LNCAP (cell line): ENCODE measurements around the gene VAV3.

Experiments
- TF ChIP-seq, protein P1 (sequence below): fragments of 450-650 bp; IDR thresholded peaks from 2 replicates; pipeline ENCODE4 v1.5.1; 2017; ENCODE audit warnings: mild to moderate bottlenecking

VAV3 gene

GRCh38 chr1:107781245-107781644, 183.7 kb downstream of the VAV3 start:
- TF ChIP-seq, protein P1, sequence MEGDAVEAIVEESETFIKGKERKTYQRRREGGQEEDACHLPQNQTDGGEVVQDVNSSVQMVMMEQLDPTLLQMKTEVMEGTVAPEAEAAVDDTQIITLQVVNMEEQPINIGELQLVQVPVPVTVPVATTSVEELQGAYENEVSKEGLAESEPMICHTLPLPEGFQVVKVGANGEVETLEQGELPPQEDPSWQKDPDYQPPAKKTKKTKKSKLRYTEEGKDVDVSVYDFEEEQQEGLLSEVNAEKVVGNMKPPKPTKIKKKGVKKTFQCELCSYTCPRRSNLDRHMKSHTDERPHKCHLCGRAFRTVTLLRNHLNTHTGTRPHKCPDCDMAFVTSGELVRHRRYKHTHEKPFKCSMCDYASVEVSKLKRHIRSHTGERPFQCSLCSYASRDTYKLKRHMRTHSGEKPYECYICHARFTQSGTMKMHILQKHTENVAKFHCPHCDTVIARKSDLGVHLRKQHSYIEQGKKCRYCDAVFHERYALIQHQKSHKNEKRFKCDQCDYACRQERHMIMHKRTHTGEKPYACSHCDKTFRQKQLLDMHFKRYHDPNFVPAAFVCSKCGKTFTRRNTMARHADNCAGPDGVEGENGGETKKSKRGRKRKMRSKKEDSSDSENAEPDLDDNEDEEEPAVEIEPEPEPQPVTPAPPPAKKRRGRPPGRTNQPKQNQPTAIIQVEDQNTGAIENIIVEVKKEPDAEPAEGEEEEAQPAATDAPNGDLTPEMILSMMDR: no peak

- TF ChIP-seq, protein P1: no peak
These were observed 187.3 kb downstream of the VAV3 start for GRCh38 chr1:107777664-107778047.

- TF ChIP-seq, protein P1: no peak
These were observed 187.9 kb downstream of the VAV3 start for GRCh38 chr1:107776900-107777663.

DNA sequence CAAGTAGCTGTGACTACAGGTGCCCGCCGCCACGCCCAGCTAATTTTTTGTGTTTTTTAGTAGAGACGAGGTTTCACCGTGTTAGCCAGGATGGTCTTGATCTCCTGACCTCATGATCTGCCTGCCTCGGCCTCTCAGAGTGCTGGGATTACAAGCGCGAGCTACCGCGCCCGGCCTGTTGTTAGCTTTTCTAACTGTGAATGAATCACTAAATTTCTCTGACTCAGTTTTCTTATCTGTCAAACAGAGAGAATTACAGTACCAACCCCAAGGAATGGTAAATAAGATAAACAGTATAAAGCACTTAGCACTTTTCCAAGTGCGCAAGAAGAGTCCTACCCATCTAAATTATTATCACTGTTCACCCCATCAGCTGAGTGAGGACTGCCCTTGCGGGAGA, 193.6 kb downstream of the VAV3 start:
- TF ChIP-seq, protein P1: no peak

DNA sequence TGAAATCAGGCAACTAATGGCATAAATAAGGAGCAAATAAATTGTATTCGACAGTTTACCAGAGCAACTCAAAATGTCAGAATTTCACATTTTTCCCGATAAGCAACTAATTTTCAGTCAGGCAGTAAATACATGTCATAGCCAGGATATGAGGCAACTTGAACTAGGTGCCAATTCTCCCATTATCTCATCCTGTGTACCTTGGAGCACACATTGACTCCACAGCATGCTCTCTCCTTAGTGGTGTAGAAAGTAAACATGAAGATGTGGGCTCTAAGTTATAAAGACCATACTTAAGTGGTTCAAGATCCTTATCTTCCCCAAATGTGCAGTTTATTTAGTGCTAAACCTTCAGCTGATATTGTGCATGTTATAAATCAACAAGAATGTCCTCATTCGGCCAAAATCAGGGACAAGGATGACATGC, 197.8 kb downstream of the VAV3 start:
- TF ChIP-seq, protein P1: no peak

DNA sequence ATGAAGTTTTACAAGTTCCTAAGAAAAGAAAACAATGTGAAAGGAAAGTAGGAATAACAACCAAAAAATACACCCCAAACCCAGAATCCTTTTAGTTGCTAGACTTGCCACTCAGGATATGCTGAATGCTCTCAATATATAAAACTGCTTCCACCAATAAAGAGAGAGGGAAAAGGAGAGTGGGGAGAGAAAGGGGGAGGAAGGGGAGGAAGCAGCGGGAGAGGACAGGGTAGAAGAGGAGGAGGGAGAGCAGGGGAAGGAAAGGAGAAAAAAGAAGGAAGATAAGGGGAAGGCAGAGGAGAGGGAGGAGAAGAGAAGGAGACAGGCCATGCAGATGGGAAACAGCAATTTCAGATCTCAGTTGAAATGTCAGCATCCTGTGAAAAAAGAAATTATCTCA, 198.4 kb downstream of the VAV3 start:
- TF ChIP-seq, protein P1: no peak

DNA sequence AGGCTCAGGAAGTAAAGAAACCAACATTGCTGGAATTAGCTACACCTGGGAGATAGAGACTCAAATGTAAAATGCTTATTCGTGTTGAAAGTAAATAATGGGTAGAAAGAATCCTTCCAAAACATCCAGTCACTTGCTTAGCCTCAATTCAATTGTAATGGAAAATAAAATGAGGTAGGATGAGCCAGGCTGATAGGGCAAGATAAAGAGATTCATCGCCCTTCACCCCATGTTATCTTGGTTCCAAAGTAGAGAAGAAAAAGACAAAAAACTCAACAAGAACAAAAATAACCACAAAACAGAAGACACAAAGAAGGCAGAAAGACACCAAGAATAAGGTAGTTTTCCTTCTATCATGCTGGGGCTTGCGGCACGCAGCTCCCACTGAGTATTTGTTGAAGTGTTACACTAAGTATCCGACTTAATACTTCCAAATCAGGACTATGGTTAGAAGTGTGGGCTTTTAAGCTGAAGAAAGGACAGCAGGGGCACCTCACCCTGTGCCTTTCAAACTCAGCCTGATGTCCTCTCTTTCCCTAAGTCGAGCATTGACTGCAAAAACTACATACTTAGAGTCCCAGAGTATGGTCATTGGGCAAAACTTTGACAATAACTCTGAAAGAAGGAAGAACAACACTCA, 202.1 kb downstream of the VAV3 start:
- TF ChIP-seq, protein P1: no peak
